GM23248 (cell line): ENCODE results near the gene CSTF2T.

ENCODE experiments used
- EZH2 ChIP-seq: fragments of 200-600 bp; sonication (generic); IDR thresholded peaks from 2 replicates; pipeline ENCODE4 v1.6.1; 2018; ENCODE audit warnings: antibody characterized with exemption, mild to moderate bottlenecking; ENCODE audit not compliant: insufficient read depth, poor library complexity, severe bottlenecking
- EZH2phosphoT487 ChIP-seq: fragments of 200-600 bp; sonication (generic); IDR thresholded peaks from 2 replicates; pipeline ENCODE4 v1.6.1; 2018; ENCODE audit warnings: antibody characterized with exemption, moderate library complexity, mild to moderate bottlenecking, low read depth; ENCODE audit not compliant: insufficient read depth

- TF ChIP-seq EZH2 (no peak), EZH2phosphoT487 (no peak)
These were observed 9.2 kb upstream of the CSTF2T start for GRCh38 chr10:51708609-51709008.
